HFFc6 (cell line): Measurements from ENCODE around the gene DUSP22. TPM values are rescaled to one million over a fixed set of nuclear protein-coding genes. Genes with fewer than 3 reads are reported as not detected.
"Not testable (repeated sequence)": the region's sequence is repeated elsewhere in the genome, so short reads cannot be mapped to it uniquely, and the experiment has no call there.

Experiments used
- DNase-seq: peaks from one replicate; pipeline ENCODE4 v3.0.0-alpha.2; 2018
- H3K27ac Mint-ChIP-seq: 2 replicates; pipeline ENCODE4 v1.8.0; 2020; ENCODE audit warnings: mild to moderate bottlenecking, mixed read lengths
- H3K27me3 Mint-ChIP-seq: 2 replicates; pipeline ENCODE4 v1.8.0; 2021; ENCODE audit warnings: mild to moderate bottlenecking, moderate library complexity, mixed read lengths; ENCODE audit not compliant: insufficient read depth
- H3K36me3 Mint-ChIP-seq: 2 replicates; pipeline ENCODE4 v1.8.0; 2021; ENCODE audit warnings: low read depth, mixed read lengths
- H3K4me1 Mint-ChIP-seq: 2 replicates; pipeline ENCODE4 v1.8.0; 2020; ENCODE audit warnings: low read depth, mixed read lengths
- H3K4me3 Mint-ChIP-seq: 2 replicates; pipeline ENCODE4 v1.8.0; 2020; ENCODE audit warnings: mild to moderate bottlenecking, moderate library complexity, mixed read lengths
- H3K9me3 Mint-ChIP-seq: 2 replicates; pipeline ENCODE4 v1.8.0; 2020; ENCODE audit warnings: mild to moderate bottlenecking, mixed read lengths
- CTCF ChIP-seq: fragments of 200-600 bp; sonication (generic); IDR thresholded peaks from 2 replicates; pipeline ENCODE4 v1.5.0; 2021; ENCODE audit warnings: antibody characterized with exemption, mild to moderate bottlenecking
- total RNA-seq, 6 experiments: library from RNA; stranded (reverse); fragmentation: NEBNext Ultra II Directional; extraction: Animal tissue kit (Norgen Biotek cat#: 25700); gene quantifications; 2 replicates in 1 of 6; 3 replicates in 5 of 6; pipeline ENCODE4 v1.2.3, GENCODE V29; 2021

The DUSP22 gene
- total RNA-seq, 6 experiments from 2014 or later: 6.8 to 11.9 (median 9.2) TPM

- Mint-ChIP-seq H3K36me3 (no peaks in the 10 kb centered on the region; the same call in 1 of the 2 replicates), H3K9me3 (peaks cover 26% of the 10 kb centered on the region), H3K27ac (no peak overlapping the region), H3K4me3 (no peak overlapping the region), H3K27me3 (peaks cover 25% of the 10 kb centered on the region), H3K4me1 (no peaks in the 10 kb centered on the region)
- no peak for DNase-seq
- TF ChIP-seq CTCF: no peak
Measured at GRCh38 chr6:285030-285771, 7.1 kb upstream of the DUSP22 start.

- not testable (repeated sequence) for H3K4me3 Mint-ChIP-seq, H3K27ac Mint-ChIP-seq, H3K4me1 Mint-ChIP-seq, DNase-seq, H3K36me3 Mint-ChIP-seq
- H3K9me3 Mint-ChIP-seq: peaks cover 19% of the 10 kb centered on the region
- peaks cover 25% of the 10 kb centered on the region for H3K27me3 Mint-ChIP-seq
Measured at GRCh38 chr6:285902-286301, 6.4 kb upstream of the DUSP22 start.

GRCh38 chr6:286681-287488 is 5.4 kb upstream of the DUSP22 start:
- Mint-ChIP-seq H3K27me3 (peaks cover 23% of the 10 kb centered on the region), H3K27ac (no peak overlapping the region), H3K36me3 (no peaks in the 10 kb centered on the region), H3K4me1 (peaks cover 6% of the 10 kb centered on the region), H3K4me3 (no peak overlapping the region), H3K9me3 (peaks cover 19% of the 10 kb centered on the region)
- TF ChIP-seq CTCF: no peak
- no peak for DNase-seq

GRCh38 chr6:287489-287860 is 4.8 kb upstream of the DUSP22 start:
- TF ChIP-seq CTCF: no peak
- Mint-ChIP-seq H3K36me3 (no peaks in the 10 kb centered on the region), H3K4me1 (peaks cover 6% of the 10 kb centered on the region)

GRCh38 chr6:288866-289265 is 3.4 kb upstream of the DUSP22 start:
- Mint-ChIP-seq H3K4me3 (no peak overlapping the region), H3K27ac (no peak overlapping the region), H3K9me3 (peaks cover 15% of the 10 kb centered on the region), H3K4me1 (peaks cover 15% of the 10 kb centered on the region), H3K27me3 (peaks cover 13% of the 10 kb centered on the region), H3K36me3 (no peaks in the 10 kb centered on the region)
- no peak for DNase-seq
- no peak for TF ChIP-seq CTCF

More at GRCh38 chr6:287489-287860, 4.8 kb upstream of the DUSP22 start:
- Mint-ChIP-seq H3K27me3 (peaks cover 22% of the 10 kb centered on the region), H3K4me3 (no peak overlapping the region), H3K27ac (no peak overlapping the region), H3K9me3 (peaks cover 17% of the 10 kb centered on the region)
- DNase-seq: no peak
